ENCODE results near the gene LTBP1. TPM values are rescaled to one million over a fixed set of nuclear protein-coding genes. Genes with fewer than 3 reads are reported as not detected.

Gene LTBP1
- total RNA-seq, 1 experiment from 2014 or later: 2.2 TPM

DNA sequence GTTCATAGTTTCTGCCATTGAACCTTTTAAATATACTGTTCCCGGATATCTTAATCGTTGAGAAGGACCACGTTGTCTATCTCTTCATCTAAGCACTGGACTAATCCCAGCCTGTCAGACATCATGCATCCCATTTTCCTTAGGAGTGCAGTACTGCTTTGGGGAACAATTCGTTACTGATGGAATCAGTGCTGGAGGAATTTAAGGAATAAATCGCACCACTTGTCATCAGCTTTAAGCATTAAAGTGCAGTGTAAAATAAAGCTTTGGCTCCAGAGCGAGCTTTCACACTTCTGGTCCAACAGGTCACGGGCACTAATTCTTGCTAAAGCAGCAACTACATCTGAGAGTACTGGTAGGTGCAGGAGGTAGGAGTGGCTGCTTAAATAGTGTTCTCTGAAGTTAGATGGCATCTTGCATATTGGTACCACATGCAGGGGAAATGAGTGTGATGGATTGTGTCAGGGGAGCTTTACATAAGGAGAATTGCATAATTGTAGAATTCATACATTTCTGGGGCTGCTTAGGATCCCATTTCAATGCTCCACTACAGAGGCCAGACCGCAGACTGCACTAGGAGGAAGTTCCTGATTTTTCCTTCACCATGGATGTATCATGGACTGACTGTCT lies 424.0 kb downstream of the LTBP1 start:
- Histone ChIP-seq H3K27me3 (replicated peaks; ENCODE audit: insufficient read depth, low read depth, low read length, poor library complexity) (no peaks in the 10 kb centered on the region), H3K4me1 (ENCODE audit: insufficient read depth, low read length, poor library complexity, severe bottlenecking) (no peaks in the 10 kb centered on the region), H3K36me3 (ENCODE audit: insufficient read depth, low read length, poor library complexity, severe bottlenecking) (no peaks in the 10 kb centered on the region), H3K27ac (ENCODE audit: low read depth, low read length, poor library complexity, severe bottlenecking) (no peak overlapping the region), H3K4me3 (ENCODE audit: low read depth, low read length, poor library complexity, severe bottlenecking) (no peak overlapping the region), H3K9me3 (ENCODE audit: low read depth, low read length, poor library complexity, severe bottlenecking) (no peaks in the 10 kb centered on the region)
- ChIA-PET POLR2A (ENCODE audit: low non-redundant PET) (no interaction called here), CTCF (no interaction called here)
- no peak for TF ChIP-seq EZH2 (IDR thresholded peaks at IDR 0.05; ENCODE audit: borderline replicate concordance, low read depth, low read length, poor library complexity, severe bottlenecking)
- TF ChIP-seq, protein P1, sequence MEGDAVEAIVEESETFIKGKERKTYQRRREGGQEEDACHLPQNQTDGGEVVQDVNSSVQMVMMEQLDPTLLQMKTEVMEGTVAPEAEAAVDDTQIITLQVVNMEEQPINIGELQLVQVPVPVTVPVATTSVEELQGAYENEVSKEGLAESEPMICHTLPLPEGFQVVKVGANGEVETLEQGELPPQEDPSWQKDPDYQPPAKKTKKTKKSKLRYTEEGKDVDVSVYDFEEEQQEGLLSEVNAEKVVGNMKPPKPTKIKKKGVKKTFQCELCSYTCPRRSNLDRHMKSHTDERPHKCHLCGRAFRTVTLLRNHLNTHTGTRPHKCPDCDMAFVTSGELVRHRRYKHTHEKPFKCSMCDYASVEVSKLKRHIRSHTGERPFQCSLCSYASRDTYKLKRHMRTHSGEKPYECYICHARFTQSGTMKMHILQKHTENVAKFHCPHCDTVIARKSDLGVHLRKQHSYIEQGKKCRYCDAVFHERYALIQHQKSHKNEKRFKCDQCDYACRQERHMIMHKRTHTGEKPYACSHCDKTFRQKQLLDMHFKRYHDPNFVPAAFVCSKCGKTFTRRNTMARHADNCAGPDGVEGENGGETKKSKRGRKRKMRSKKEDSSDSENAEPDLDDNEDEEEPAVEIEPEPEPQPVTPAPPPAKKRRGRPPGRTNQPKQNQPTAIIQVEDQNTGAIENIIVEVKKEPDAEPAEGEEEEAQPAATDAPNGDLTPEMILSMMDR (conservative IDR thresholded peaks at IDR 0.05; ENCODE audit: low read depth, low read length): no peak
- BruUV-seq (replicated peaks): no TSS peak
- intact Hi-C loops (cut with micrococcal nuclease; ENCODE audit: unreplicated experiment): loop anchor here (5.0 to 10.0 kb wide), 3 partner anchors 338 to 816 kb away; partner anchors contain the start of gene LTBP1
- no peak for DNase-seq (ENCODE audit: low spot score)

DNA sequence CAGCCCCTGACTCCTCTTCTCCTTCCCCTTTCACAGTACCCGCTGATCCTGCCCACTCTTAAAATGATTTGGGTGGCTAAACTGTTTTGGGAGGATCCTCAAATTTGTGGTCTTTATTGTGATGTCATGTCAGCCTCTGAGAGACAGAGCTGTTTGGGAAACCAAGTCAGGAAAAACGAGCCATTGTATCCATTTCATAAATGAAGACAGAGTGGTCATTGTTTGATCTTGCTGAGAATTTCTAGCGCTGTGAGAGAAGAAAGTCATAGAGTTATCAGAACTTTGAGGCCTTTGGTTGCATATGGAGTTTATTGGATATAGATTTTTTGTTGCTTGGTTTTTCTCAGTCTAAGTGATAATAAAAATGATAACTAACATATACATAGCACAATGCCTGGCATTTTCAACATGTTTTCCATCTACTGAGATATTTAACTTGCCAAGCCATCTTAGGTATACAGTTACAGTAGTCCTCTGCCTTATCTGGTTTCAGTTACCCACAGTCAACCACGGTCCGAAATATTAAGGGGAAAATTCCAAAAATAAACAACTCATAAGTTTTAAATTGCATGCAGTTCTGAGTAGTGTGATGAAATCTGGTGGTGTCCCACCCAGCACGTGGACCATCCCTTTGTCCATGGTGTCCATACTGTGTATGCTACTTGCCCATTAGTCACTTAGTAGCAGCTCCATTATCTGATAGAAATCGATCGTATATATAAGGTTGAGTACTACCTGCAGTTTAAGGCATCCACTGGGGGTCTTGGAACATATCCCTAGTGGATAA lies 424.7 kb downstream of the LTBP1 start:
- H3K4me1 ChIP-seq (ENCODE audit: insufficient read depth, low read length, poor library complexity, severe bottlenecking): no peaks in the 10 kb centered on the region
- H3K27me3 ChIP-seq (replicated peaks; ENCODE audit: insufficient read depth, low read depth, low read length, poor library complexity): no peaks in the 10 kb centered on the region
- intact Hi-C loops (cut with micrococcal nuclease; ENCODE audit: unreplicated experiment): loop anchor here (2.0 to 10.0 kb wide), 4 partner anchors 339 to 817 kb away; partner anchors contain the start of gene LTBP1
- no peak for DNase-seq (ENCODE audit: low spot score)
- no peaks in the 10 kb centered on the region for H3K9me3 ChIP-seq (ENCODE audit: low read depth, low read length, poor library complexity, severe bottlenecking)
- ChIA-PET POLR2A (ENCODE audit: low non-redundant PET) (no interaction called here), CTCF (no interaction called here)
- BruUV-seq (replicated peaks): no TSS peak
- H3K27ac ChIP-seq (ENCODE audit: low read depth, low read length, poor library complexity, severe bottlenecking): no peak overlapping the region
- no peak for TF ChIP-seq EZH2 (IDR thresholded peaks at IDR 0.05; ENCODE audit: borderline replicate concordance, low read depth, low read length, poor library complexity, severe bottlenecking)
- TF ChIP-seq, protein P1 (conservative IDR thresholded peaks at IDR 0.05; ENCODE audit: low read depth, low read length): no peak
- no peak overlapping the region for H3K4me3 ChIP-seq (ENCODE audit: low read depth, low read length, poor library complexity, severe bottlenecking)
- H3K36me3 ChIP-seq (ENCODE audit: insufficient read depth, low read length, poor library complexity, severe bottlenecking): no peaks in the 10 kb centered on the region

DNA sequence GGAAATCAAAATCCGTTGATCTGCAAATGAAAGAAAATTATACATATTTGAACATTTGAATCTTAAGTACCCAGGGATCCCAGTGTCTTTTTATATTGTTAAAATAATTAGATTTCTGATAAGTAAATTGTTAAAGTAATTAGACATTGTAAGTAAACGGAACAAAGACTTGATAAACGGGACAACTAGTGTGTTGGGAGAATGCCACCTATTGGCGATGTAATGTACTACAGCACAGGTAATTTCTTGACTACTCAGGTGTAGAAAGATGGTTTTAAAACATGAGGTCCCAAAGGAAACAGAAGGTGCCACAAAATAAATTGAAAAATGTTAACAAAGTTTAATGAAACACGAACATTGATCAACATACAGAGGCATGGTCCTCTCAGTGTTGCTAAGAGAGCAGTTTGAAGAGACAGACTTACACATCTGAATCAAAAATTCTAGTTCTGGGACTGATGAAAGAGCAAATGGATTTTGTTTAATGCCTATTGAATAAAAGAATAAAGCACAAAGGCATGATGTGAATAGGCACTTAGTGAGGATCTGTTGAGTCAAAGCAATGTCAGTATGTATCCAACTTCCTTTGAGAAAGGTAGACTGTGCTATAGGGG lies 426.3 kb downstream of the LTBP1 start:
- intact Hi-C loops (cut with micrococcal nuclease; ENCODE audit: unreplicated experiment): loop anchor here (2.0 to 10.0 kb wide), 4 partner anchors 341 to 818 kb away; partner anchors contain the start of gene LTBP1
- no peak for TF ChIP-seq EZH2 (IDR thresholded peaks at IDR 0.05; ENCODE audit: borderline replicate concordance, low read depth, low read length, poor library complexity, severe bottlenecking)
- TF ChIP-seq, protein P1 (conservative IDR thresholded peaks at IDR 0.05; ENCODE audit: low read depth, low read length): peak; percentile 85
- Histone ChIP-seq H3K27ac (ENCODE audit: low read depth, low read length, poor library complexity, severe bottlenecking) (no peak overlapping the region), H3K9me3 (ENCODE audit: low read depth, low read length, poor library complexity, severe bottlenecking) (no peaks in the 10 kb centered on the region), H3K36me3 (ENCODE audit: insufficient read depth, low read length, poor library complexity, severe bottlenecking) (no peaks in the 10 kb centered on the region), H3K4me3 (ENCODE audit: low read depth, low read length, poor library complexity, severe bottlenecking) (no peak overlapping the region), H3K27me3 (replicated peaks; ENCODE audit: insufficient read depth, low read depth, low read length, poor library complexity) (no peaks in the 10 kb centered on the region), H3K4me1 (ENCODE audit: insufficient read depth, low read length, poor library complexity, severe bottlenecking) (no peaks in the 10 kb centered on the region)
- ChIA-PET CTCF (no interaction called here), POLR2A (ENCODE audit: low non-redundant PET) (no interaction called here)
- peak; percentile 32 for DNase-seq (ENCODE audit: low spot score)
- BruUV-seq (replicated peaks): no TSS peak
